HepG2 (cell line): Measurements from ENCODE around the gene P2RX7. TPM values are rescaled to one million over a fixed set of nuclear protein-coding genes. Genes with fewer than 3 reads are reported as not detected.

Experiments
- ATF5 ChIP-seq: sonication (generic); formaldehyde crosslinking; IDR thresholded peaks from 2 replicates; pipeline ENCODE4 v1.4.0; 2020; ENCODE audit warnings: mild to moderate bottlenecking, low read depth, missing genetic modification reagents
- GATA4 ChIP-seq: sonication (generic); IDR thresholded peaks from 2 replicates; pipeline ENCODE4 v1.6.1; 2016; ENCODE audit warnings: antibody characterized with exemption, low read depth, borderline replicate concordance
- GMEB1 ChIP-seq: sonication (generic); formaldehyde crosslinking; IDR thresholded peaks from 2 replicates; pipeline ENCODE4 v1.5.1; 2020; ENCODE audit warnings: missing genetic modification reagents, mild to moderate bottlenecking, borderline replicate concordance
- GRHL1 ChIP-seq: sonication (generic); formaldehyde crosslinking; conservative IDR thresholded peaks from 2 replicates; pipeline ENCODE4 v1.8.0; 2022; ENCODE audit warnings: missing genetic modification reagents
- KLF13 ChIP-seq: sonication (generic); formaldehyde crosslinking; IDR thresholded peaks from 2 replicates; pipeline ENCODE4 v1.4.0; 2020; ENCODE audit warnings: mild to moderate bottlenecking, missing genetic modification reagents
- NBN ChIP-seq: fragments of 450-650 bp; conservative IDR thresholded peaks from 2 replicates; pipeline ENCODE4 v1.6.1; 2017
- NPAS2 ChIP-seq: sonication (generic); formaldehyde crosslinking; IDR thresholded peaks from 2 replicates; pipeline ENCODE4 v1.8.0; 2022; ENCODE audit warnings: mild to moderate bottlenecking, missing genetic modification reagents, borderline replicate concordance
- PHF8 ChIP-seq: sonication (generic); formaldehyde crosslinking; IDR thresholded peaks from 2 replicates; pipeline ENCODE4 v1.5.0; 2020; ENCODE audit warnings: missing genetic modification reagents
- POLR2AphosphoS5 ChIP-seq: IDR thresholded peaks from 2 replicates; pipeline ENCODE4 v1.6.1; 2012; ENCODE audit warnings: low read depth, low read length
- RFXAP ChIP-seq: sonication (generic); formaldehyde crosslinking; IDR thresholded peaks from 2 replicates; pipeline ENCODE4 v1.4.0; 2020; ENCODE audit warnings: missing genetic modification reagents, borderline replicate concordance
- SIN3B ChIP-seq: fragments of 150-350 bp; IDR thresholded peaks from 2 replicates; pipeline ENCODE4 v1.6.1; 2014; ENCODE audit warnings: low read length
- SMC3 ChIP-seq: IDR thresholded peaks from 2 replicates; pipeline ENCODE4 v1.6.1; 2011; ENCODE audit warnings: low read length, improper control_type of control experiment
- SP2 ChIP-seq: sonication (generic); formaldehyde crosslinking; IDR thresholded peaks from 2 replicates; pipeline ENCODE4 v1.5.1; 2020; ENCODE audit warnings: mild to moderate bottlenecking, missing genetic modification reagents
- TEAD3 ChIP-seq: optimal IDR thresholded peaks from 2 replicates; pipeline ENCODE3; 2016; ENCODE audit warnings: borderline replicate concordance
- ZFP41 ChIP-seq: sonication (generic); formaldehyde crosslinking; IDR thresholded peaks from 2 replicates; pipeline ENCODE4 v1.4.0; 2020; ENCODE audit warnings: mild to moderate bottlenecking, missing genetic modification reagents, borderline replicate concordance
- ZNF335 ChIP-seq: sonication (generic); formaldehyde crosslinking; IDR thresholded peaks from 2 replicates; pipeline ENCODE4 v1.4.0; 2020; ENCODE audit warnings: missing genetic modification reagents
- ZNF562 ChIP-seq: sonication (generic); formaldehyde crosslinking; IDR thresholded peaks from 2 replicates; pipeline ENCODE4 v1.8.0; 2022; ENCODE audit warnings: missing genetic modification reagents, borderline replicate concordance
- ZNF619 ChIP-seq: sonication (generic); formaldehyde crosslinking; IDR thresholded peaks from 2 replicates; pipeline ENCODE4 v1.4.0; 2020; ENCODE audit warnings: mild to moderate bottlenecking, missing genetic modification reagents
- ZNF703 ChIP-seq: sonication (generic); formaldehyde crosslinking; IDR thresholded peaks from 2 replicates; pipeline ENCODE4 v1.5.1; 2020; ENCODE audit warnings: missing genetic modification reagents, mild to moderate bottlenecking, moderate library complexity, borderline replicate concordance
- ZNF772 ChIP-seq: sonication (generic); formaldehyde crosslinking; IDR thresholded peaks from 2 replicates; pipeline ENCODE4 v1.5.0; 2020; ENCODE audit warnings: mild to moderate bottlenecking, missing genetic modification reagents
- ZNF841 ChIP-seq: sonication (generic); formaldehyde crosslinking; IDR thresholded peaks from 2 replicates; pipeline ENCODE4 v1.8.1; 2023; ENCODE audit warnings: missing genetic modification reagents, borderline replicate concordance
- ZNF850 ChIP-seq: sonication (generic); formaldehyde crosslinking; conservative IDR thresholded peaks from 2 replicates; pipeline ENCODE4 v1.9.0; 2021; ENCODE audit warnings: mild to moderate bottlenecking, missing genetic modification reagents
- polyA plus RNA-seq, 8 experiments: library from polyadenylated mRNA; depleted of rRNA in 3 of 8; stranded (reverse) in 7 of 8; unstranded in 1 of 8; fragments of >200 nt; fragmentation: Illumina TruSeq in 4 of 8; extraction: Trizol in 4 of 8; gene quantifications; 2 replicates each; pipeline versions ENCODE4 v1.2.1 to v1.2.3, GENCODE V29; 2011 to 2016; ENCODE audit warnings: low read depth in 4 of 8, missing spikeins in 1 of 8, mixed read lengths in 1 of 8; ENCODE audit not compliant: insufficient read depth in 1 of 8
- total RNA-seq, 5 experiments: library from RNA; depleted of rRNA; stranded (reverse); fragments of >200 nt; fragmentation: Illumina TruSeq; extraction: Trizol; gene quantifications; 2 replicates each; pipeline ENCODE4 v1.2.3, GENCODE V29; 2016; ENCODE audit warnings: low read depth in 1 of 5

The P2RX7 gene
- total and polyA plus RNA-seq, 2 of the 13 experiments (the other 11 are each of a cell fraction or from before 2014, with no cell fraction given) = 0.13 to 0.73 TPM

GRCh38 chr12:121209624-121210572, 77.2 kb downstream of the P2RX7 start, which contains the start of gene P2RX4 (continued):
- no peak for TF ChIP-seq SIN3B
- TF ChIP-seq ZNF335 (CRISPR knock-in tag) = no peak
- no peak for TF ChIP-seq SMC3
- no peak for TF ChIP-seq ZNF703
- TF ChIP-seq TEAD3 (CRISPR knock-in tag) = no peak
- TF ChIP-seq ZNF619 (CRISPR knock-in tag) = no peak
- no peak for TF ChIP-seq ZNF841 (CRISPR knock-in tag)
- TF ChIP-seq POLR2AphosphoS5 = peak; percentile 81
- TF ChIP-seq GRHL1 (CRISPR knock-in tag) = no peak
- peak; percentile 61; the same call in 1 of the 2 replicates for TF ChIP-seq GATA4
- TF ChIP-seq ZNF850 (CRISPR knock-in tag) = no peak
- TF ChIP-seq GMEB1 (CRISPR knock-in tag) = peak; percentile 66
- 0 out of 2 replicates have a peak, but pooled peaks have one; percentile 46 for TF ChIP-seq ZFP41 (CRISPR knock-in tag)
- TF ChIP-seq PHF8 (CRISPR knock-in tag) = peak; percentile 91
- no peak for TF ChIP-seq NBN
- TF ChIP-seq ATF5 (CRISPR knock-in tag) = no peak
- TF ChIP-seq KLF13 = no peak; the same call in 1 of the 2 replicates
- no peak for TF ChIP-seq NPAS2 (CRISPR knock-in tag)
- peak; percentile 32; the same call in 1 of the 2 replicates for TF ChIP-seq SP2 (CRISPR knock-in tag)
- TF ChIP-seq ZNF772 (CRISPR knock-in tag) = peak; percentile 91; the same call in 1 of the 2 replicates
- no peak for TF ChIP-seq ZNF562 (CRISPR knock-in tag)
- TF ChIP-seq RFXAP (CRISPR knock-in tag) = no peak; the same call in 1 of the 2 replicates
